HepG2 (cell line): ENCODE results near the gene JSRP1. TPM values are rescaled to one million over a fixed set of nuclear protein-coding genes. Genes with fewer than 3 reads are reported as not detected.

Source experiments
- ARHGAP35 ChIP-seq: sonication (generic); formaldehyde crosslinking; IDR thresholded peaks from 2 replicates; pipeline ENCODE4 v1.9.0; 2022; ENCODE audit warnings: mild to moderate bottlenecking, inconsistent platforms, moderate library complexity, missing genetic modification reagents, borderline replicate concordance
- ATF7 ChIP-seq, 2 experiments: fragments of 450-650 bp in 1 of 2; sonication (generic) in 1 of 2; formaldehyde crosslinking in 1 of 2; IDR thresholded peaks; 2 replicates each; pipeline versions ENCODE4 v1.4.0 to v1.6.1; 2016 to 2020; ENCODE audit warnings: antibody characterized with exemption in 1 of 2, mild to moderate bottlenecking in 1 of 2, missing genetic modification reagents in 1 of 2
- FOXC1 ChIP-seq: sonication (generic); formaldehyde crosslinking; IDR thresholded peaks from 2 replicates; pipeline ENCODE4 v1.8.0; 2022; ENCODE audit warnings: mild to moderate bottlenecking, missing genetic modification reagents, borderline replicate concordance
- KDM1A ChIP-seq: IDR thresholded peaks from 2 replicates; pipeline ENCODE4 v1.6.1; 2016; ENCODE audit warnings: missing compliant biosample characterization
- PCBP2 ChIP-seq: fragments of 200-400 bp; formaldehyde crosslinking; optimal IDR thresholded peaks from 2 replicates; pipeline ENCODE3; 2018; ENCODE audit warnings: low read length, low read depth; ENCODE audit not compliant: poor library complexity, severe bottlenecking
- RARG ChIP-seq: sonication (generic); formaldehyde crosslinking; IDR thresholded peaks from 2 replicates; pipeline ENCODE4 v1.4.0; 2020; ENCODE audit warnings: low read depth, mild to moderate bottlenecking, missing genetic modification reagents
- RFXAP ChIP-seq: sonication (generic); formaldehyde crosslinking; IDR thresholded peaks from 2 replicates; pipeline ENCODE4 v1.4.0; 2020; ENCODE audit warnings: missing genetic modification reagents, borderline replicate concordance
- RXRB ChIP-seq: IDR thresholded peaks from 2 replicates; pipeline ENCODE4 v1.6.1; 2016; ENCODE audit warnings: borderline replicate concordance, missing genetic modification reagents, missing compliant biosample characterization
- TEAD3 ChIP-seq: optimal IDR thresholded peaks from 2 replicates; pipeline ENCODE3; 2016; ENCODE audit warnings: borderline replicate concordance
- ZNF841 ChIP-seq: sonication (generic); formaldehyde crosslinking; IDR thresholded peaks from 2 replicates; pipeline ENCODE4 v1.8.1; 2023; ENCODE audit warnings: missing genetic modification reagents, borderline replicate concordance
- polyA plus RNA-seq, 8 experiments: library from polyadenylated mRNA; depleted of rRNA in 3 of 8; stranded (reverse) in 7 of 8; unstranded in 1 of 8; fragments of >200 nt; fragmentation: Illumina TruSeq in 4 of 8; extraction: Trizol in 4 of 8; gene quantifications; 2 replicates each; pipeline versions ENCODE4 v1.2.1 to v1.2.3, GENCODE V29; 2011 to 2016; ENCODE audit warnings: low read depth in 4 of 8, missing spikeins in 1 of 8, mixed read lengths in 1 of 8; ENCODE audit not compliant: insufficient read depth in 1 of 8
- total RNA-seq, 5 experiments: library from RNA; depleted of rRNA; stranded (reverse); fragments of >200 nt; fragmentation: Illumina TruSeq; extraction: Trizol; gene quantifications; 2 replicates each; pipeline ENCODE4 v1.2.3, GENCODE V29; 2016; ENCODE audit warnings: low read depth in 1 of 5
- TF ChIP-seq, protein P1 (sequence below), 2 experiments: sonication (generic) in 1 of 2; formaldehyde crosslinking in 1 of 2; IDR thresholded peaks; 2 replicates each; pipeline versions ENCODE4 v1.6.1 to v1.9.0; 2014 to 2022; ENCODE audit warnings: antibody characterized with exemption in 1 of 2, borderline replicate concordance in 1 of 2, inconsistent platforms in 1 of 2, low read depth in 1 of 2, missing genetic modification reagents in 1 of 2
- TF ChIP-seq, protein P2 (sequence below): sonication (generic); formaldehyde crosslinking; IDR thresholded peaks from 2 replicates; pipeline ENCODE4 v1.4.0; 2020; ENCODE audit warnings: missing genetic modification reagents, low read depth, mild to moderate bottlenecking, borderline replicate concordance
- TF ChIP-seq, protein P3 (sequence below): IDR thresholded peaks from 2 replicates; pipeline ENCODE4 v1.6.1; 2016; ENCODE audit warnings: missing genetic modification reagents, missing compliant biosample characterization
- TF ChIP-seq, protein P4 (sequence below): sonication (generic); formaldehyde crosslinking; IDR thresholded peaks from 2 replicates; pipeline ENCODE4 v1.5.0; 2020; ENCODE audit warnings: mild to moderate bottlenecking, missing genetic modification reagents
- TF ChIP-seq, protein P5 (sequence below): sonication (generic); formaldehyde crosslinking; IDR thresholded peaks from 2 replicates; pipeline ENCODE4 v1.5.0; 2020; ENCODE audit warnings: missing genetic modification reagents
- TF ChIP-seq, protein P6 (sequence below): sonication (generic); formaldehyde crosslinking; IDR thresholded peaks from 2 replicates; pipeline ENCODE4 v1.9.0; 2021; ENCODE audit warnings: missing genetic modification reagents, borderline replicate concordance

JSRP1 gene
- total and polyA plus RNA-seq, 2 of the 13 experiments (the other 11 are each of a cell fraction or from before 2014, with no cell fraction given), result 0.16 to 0.38 TPM

DNA sequence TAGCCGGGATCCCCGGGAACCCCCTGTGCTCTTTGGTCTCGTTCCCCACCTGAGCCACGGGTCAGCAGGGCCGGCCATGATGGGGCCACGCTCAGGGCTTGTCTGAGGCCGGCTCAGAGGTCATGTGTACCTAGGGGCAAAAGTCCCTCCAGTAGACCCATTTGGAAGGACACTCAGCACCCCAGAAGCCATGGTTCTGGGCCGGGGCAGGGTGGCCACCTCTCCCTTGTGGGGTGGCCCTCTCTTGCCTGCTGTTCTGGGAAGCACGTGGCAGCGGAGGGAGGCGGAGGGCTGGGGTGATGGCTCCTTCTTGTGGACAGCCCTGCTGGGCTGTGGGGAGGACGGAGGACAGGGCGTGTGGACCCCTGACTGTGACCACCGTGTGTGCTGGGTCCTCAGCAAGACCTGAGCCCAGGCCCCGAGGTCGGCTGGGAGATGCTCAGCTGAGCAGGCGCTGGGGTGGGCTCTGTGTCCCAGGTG, 32.2 kb upstream of the JSRP1 start (continued):
- TF ChIP-seq, protein P1, sequence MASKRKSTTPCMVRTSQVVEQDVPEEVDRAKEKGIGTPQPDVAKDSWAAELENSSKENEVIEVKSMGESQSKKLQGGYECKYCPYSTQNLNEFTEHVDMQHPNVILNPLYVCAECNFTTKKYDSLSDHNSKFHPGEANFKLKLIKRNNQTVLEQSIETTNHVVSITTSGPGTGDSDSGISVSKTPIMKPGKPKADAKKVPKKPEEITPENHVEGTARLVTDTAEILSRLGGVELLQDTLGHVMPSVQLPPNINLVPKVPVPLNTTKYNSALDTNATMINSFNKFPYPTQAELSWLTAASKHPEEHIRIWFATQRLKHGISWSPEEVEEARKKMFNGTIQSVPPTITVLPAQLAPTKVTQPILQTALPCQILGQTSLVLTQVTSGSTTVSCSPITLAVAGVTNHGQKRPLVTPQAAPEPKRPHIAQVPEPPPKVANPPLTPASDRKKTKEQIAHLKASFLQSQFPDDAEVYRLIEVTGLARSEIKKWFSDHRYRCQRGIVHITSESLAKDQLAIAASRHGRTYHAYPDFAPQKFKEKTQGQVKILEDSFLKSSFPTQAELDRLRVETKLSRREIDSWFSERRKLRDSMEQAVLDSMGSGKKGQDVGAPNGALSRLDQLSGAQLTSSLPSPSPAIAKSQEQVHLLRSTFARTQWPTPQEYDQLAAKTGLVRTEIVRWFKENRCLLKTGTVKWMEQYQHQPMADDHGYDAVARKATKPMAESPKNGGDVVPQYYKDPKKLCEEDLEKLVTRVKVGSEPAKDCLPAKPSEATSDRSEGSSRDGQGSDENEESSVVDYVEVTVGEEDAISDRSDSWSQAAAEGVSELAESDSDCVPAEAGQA (IDR thresholded peaks at IDR 0.05; ENCODE audit: low read depth), result 0 out of 2 replicates have a peak, but pooled peaks have one; percentile 19
- TF ChIP-seq, protein P1 (CRISPR knock-in tag; IDR thresholded peaks at IDR 0.05; ENCODE audit: borderline replicate concordance), result no peak
- TF ChIP-seq TEAD3 (peak; percentile 43), RFXAP (CRISPR knock-in tag) (no peak), ATF7 (IDR thresholded peaks at IDR 0.05) (no peak), ATF7 (CRISPR knock-in tag; IDR thresholded peaks at IDR 0.05) (no peak), KDM1A (no peak), ZNF841 (CRISPR knock-in tag) (no peak), ARHGAP35 (CRISPR knock-in tag) (peak; percentile 61; the same call in 1 of the 2 replicates), FOXC1 (no peak), RXRB (CRISPR knock-in tag) (peak; percentile 54; the same call in 1 of the 2 replicates), PCBP2 (no peak), RARG (CRISPR knock-in tag) (no peak)
- TF ChIP-seq, protein P2, sequence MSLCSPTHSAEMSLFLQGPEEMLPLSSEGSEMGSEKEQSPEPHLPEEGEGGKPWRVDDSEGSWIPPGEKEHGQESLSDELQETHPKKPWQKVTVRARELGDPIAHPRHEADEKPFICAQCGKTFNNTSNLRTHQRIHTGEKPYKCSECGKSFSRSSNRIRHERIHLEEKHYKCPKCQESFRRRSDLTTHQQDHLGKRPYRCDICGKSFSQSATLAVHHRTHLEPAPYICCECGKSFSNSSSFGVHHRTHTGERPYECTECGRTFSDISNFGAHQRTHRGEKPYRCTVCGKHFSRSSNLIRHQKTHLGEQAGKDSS (CRISPR knock-in tag), result no peak
- TF ChIP-seq, protein P3, sequence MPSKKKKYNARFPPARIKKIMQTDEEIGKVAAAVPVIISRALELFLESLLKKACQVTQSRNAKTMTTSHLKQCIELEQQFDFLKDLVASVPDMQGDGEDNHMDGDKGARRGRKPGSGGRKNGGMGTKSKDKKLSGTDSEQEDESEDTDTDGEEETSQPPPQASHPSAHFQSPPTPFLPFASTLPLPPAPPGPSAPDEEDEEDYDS (CRISPR knock-in tag), result 0 out of 2 replicates have a peak, but pooled peaks have one; percentile 22
- TF ChIP-seq, protein P4, sequence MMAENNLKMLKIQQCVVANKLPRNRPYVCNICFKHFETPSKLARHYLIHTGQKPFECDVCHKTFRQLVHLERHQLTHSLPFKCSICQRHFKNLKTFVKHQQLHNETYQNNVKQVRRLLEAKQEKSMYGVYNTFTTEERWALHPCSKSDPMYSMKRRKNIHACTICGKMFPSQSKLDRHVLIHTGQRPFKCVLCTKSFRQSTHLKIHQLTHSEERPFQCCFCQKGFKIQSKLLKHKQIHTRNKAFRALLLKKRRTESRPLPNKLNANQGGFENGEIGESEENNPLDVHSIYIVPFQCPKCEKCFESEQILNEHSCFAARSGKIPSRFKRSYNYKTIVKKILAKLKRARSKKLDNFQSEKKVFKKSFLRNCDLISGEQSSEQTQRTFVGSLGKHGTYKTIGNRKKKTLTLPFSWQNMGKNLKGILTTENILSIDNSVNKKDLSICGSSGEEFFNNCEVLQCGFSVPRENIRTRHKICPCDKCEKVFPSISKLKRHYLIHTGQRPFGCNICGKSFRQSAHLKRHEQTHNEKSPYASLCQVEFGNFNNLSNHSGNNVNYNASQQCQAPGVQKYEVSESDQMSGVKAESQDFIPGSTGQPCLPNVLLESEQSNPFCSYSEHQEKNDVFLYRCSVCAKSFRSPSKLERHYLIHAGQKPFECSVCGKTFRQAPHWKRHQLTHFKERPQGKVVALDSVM (CRISPR knock-in tag), result no peak
- TF ChIP-seq, protein P5, sequence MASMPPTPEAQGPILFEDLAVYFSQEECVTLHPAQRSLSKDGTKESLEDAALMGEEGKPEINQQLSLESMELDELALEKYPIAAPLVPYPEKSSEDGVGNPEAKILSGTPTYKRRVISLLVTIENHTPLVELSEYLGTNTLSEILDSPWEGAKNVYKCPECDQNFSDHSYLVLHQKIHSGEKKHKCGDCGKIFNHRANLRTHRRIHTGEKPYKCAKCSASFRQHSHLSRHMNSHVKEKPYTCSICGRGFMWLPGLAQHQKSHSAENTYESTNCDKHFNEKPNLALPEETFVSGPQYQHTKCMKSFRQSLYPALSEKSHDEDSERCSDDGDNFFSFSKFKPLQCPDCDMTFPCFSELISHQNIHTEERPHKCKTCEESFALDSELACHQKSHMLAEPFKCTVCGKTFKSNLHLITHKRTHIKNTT (CRISPR knock-in tag), result no peak
- TF ChIP-seq, protein P6, sequence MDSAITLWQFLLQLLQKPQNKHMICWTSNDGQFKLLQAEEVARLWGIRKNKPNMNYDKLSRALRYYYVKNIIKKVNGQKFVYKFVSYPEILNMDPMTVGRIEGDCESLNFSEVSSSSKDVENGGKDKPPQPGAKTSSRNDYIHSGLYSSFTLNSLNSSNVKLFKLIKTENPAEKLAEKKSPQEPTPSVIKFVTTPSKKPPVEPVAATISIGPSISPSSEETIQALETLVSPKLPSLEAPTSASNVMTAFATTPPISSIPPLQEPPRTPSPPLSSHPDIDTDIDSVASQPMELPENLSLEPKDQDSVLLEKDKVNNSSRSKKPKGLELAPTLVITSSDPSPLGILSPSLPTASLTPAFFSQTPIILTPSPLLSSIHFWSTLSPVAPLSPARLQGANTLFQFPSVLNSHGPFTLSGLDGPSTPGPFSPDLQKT, result no peak
